GM06990 (cell line): Measurements from ENCODE around the gene PYHIN1.

Experiments
- DNase-seq: peaks from one replicate; pipeline ENCODE4 v3.0.0-alpha.2; 2011; ENCODE audit not compliant: insufficient read length; ENCODE audit errors: extremely low read depth
- H3K27me3 ChIP-seq: replicated peaks from 2 replicates; pipeline ENCODE4 v1.6.0; 2011; ENCODE audit warnings: low read length; ENCODE audit not compliant: control insufficient read depth, insufficient read depth
- H3K36me3 ChIP-seq: 2 replicates; pipeline ENCODE4 v1.5.1; 2011; ENCODE audit warnings: low read length; ENCODE audit not compliant: control insufficient read depth, insufficient read depth
- H3K4me3 ChIP-seq: replicated peaks from 2 replicates; pipeline ENCODE4 v1.5.1; 2011; ENCODE audit warnings: low read depth, mild to moderate bottlenecking, control low read depth, low read length
- TF ChIP-seq, protein P1 (sequence below): IDR thresholded peaks from 2 replicates; pipeline ENCODE4 v1.5.1; 2011; ENCODE audit warnings: low read length, control low read depth, mild to moderate bottlenecking, inconsistent platforms; ENCODE audit not compliant: insufficient read depth, poor library complexity, severe bottlenecking

Gene PYHIN1

DNA sequence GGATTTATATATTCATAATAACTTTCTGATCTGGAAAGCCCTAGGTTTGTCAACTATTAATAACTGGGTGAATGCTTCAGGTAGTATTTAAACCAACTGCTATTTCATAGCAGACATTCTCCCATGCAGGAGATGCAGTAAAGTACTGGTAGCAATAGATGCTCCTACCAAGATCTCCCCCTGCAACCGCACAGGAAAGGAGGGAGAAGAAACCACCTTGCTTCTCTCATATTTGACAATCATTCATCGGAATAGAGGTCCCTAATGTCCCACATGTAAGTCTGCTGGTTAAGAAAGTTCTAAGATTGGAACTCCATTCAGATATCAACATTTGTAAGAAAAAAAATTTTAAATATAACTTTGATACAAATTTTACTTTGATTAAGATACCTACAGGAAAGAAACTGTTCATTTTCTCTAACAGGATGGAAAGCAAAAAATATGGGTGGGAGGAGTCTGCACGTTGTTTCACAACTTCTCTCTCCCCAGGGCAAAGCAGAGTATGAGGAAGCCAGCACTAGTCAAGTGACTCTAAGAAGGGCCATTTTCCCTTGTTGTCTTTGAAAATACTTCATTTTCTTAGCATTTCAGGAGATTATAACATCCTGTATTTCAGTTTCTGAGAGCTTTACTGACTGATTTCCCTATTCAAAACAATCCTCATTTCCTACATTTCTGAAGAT is at the start of gene PYHIN1:
Gene PYHIN1 (plus strand): TSS at position 498 of the 683 bp plus-strand sequence. CDS start 5,359 bp downstream, outside the sequence.
- no peaks in the 10 kb centered on the region for H3K36me3 ChIP-seq
- H3K27me3 ChIP-seq, result no peaks in the 10 kb centered on the region
- TF ChIP-seq, protein P1, sequence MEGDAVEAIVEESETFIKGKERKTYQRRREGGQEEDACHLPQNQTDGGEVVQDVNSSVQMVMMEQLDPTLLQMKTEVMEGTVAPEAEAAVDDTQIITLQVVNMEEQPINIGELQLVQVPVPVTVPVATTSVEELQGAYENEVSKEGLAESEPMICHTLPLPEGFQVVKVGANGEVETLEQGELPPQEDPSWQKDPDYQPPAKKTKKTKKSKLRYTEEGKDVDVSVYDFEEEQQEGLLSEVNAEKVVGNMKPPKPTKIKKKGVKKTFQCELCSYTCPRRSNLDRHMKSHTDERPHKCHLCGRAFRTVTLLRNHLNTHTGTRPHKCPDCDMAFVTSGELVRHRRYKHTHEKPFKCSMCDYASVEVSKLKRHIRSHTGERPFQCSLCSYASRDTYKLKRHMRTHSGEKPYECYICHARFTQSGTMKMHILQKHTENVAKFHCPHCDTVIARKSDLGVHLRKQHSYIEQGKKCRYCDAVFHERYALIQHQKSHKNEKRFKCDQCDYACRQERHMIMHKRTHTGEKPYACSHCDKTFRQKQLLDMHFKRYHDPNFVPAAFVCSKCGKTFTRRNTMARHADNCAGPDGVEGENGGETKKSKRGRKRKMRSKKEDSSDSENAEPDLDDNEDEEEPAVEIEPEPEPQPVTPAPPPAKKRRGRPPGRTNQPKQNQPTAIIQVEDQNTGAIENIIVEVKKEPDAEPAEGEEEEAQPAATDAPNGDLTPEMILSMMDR, result no peak
- DNase-seq, result no peak
- H3K4me3 ChIP-seq, result no peak within 1 kb of the TSS; the same call in 1 of the 2 replicates

DNA sequence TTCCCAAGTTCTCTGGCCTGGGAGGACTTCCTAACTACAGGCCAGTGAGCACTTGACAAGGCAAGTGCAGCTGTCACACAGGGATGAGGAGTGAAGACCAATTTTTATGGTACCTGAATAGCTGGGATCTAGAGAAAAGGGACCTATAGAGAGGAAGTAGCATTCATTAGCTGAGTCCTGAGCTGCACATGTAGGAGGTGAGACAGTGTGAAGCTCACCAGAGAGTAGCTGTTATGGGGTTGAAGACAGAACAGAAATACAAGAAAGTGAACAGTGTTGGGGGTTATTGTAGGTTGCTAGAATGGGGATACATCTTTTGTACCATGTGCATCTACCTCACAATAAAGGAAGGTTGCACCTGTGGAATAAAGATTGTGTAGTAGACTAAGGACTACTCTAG is 37.7 kb upstream of the PYHIN1 start:
- H3K4me3 ChIP-seq, result no peak overlapping the region
- no peaks in the 10 kb centered on the region for H3K36me3 ChIP-seq
- TF ChIP-seq, protein P1, result no peak
- H3K27me3 ChIP-seq, result no peaks in the 10 kb centered on the region
- DNase-seq, result no peak

DNA sequence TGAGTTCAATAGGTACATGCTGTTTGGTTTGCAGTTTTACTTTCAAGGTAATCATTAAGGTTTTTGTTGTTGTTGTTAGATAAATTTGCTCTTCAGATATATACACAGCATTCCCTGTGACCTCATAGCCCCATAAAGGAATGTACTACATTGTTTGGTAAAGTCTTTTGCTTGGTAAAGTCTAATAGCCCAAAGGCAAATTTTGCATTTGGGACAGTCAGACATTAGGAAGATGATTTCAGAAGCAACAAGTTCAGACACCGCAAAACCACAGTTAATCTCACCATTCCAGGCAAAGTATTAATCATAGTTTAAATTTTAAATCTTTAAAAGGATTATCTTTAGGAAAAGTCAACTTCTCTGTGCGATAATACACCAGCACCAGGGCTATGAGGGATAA is 32.6 kb upstream of the PYHIN1 start:
- TF ChIP-seq, protein P1, result no peak
- H3K27me3 ChIP-seq, result no peaks in the 10 kb centered on the region
- no peak for DNase-seq
- H3K4me3 ChIP-seq, result no peak overlapping the region
- no peaks in the 10 kb centered on the region for H3K36me3 ChIP-seq

DNA sequence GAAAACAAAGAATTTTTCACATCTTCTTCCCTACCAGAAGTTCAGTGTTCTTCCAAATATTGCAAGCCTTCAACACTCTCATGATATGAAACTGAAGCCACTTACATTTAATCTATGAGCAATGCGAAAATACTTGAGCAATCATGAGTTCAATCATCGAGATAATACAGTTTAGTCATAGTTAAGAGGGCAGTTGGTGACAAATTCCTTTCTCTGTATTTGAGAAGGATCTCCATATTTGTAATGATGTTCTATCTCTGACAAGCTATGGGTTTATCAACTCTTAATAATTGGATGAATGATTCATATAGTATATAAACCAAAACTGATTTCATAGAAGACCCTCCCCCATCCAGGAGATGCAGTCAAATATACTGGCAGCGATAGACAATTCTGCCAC is 29.7 kb upstream of the PYHIN1 start:
- H3K36me3 ChIP-seq, result no peaks in the 10 kb centered on the region
- TF ChIP-seq, protein P1, result no peak
- H3K4me3 ChIP-seq, result no peak overlapping the region
- no peak for DNase-seq
- H3K27me3 ChIP-seq, result no peaks in the 10 kb centered on the region

DNA sequence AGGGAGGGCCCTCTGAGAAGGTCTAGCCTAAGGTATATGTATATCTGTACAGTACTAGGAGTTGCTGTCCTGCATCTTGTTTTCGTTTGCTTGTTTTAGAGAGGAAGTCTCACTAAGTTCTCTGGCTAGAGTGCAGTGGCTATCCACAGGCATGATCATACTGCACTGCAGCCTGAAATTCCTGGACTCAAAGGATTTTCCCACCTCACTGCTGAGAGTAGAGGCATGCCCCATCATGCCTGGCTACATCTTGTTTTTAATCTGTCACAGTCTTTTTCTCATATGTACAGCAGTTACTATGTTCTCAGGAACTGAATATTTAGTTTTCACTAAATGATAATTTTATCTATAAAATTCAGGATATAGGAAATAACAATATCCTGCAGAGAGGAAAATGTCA is 15.3 kb upstream of the PYHIN1 start:
- H3K4me3 ChIP-seq, result no peak overlapping the region
- no peaks in the 10 kb centered on the region for H3K27me3 ChIP-seq
- DNase-seq, result no peak
- TF ChIP-seq, protein P1, result no peak
- H3K36me3 ChIP-seq, result no peaks in the 10 kb centered on the region

DNA sequence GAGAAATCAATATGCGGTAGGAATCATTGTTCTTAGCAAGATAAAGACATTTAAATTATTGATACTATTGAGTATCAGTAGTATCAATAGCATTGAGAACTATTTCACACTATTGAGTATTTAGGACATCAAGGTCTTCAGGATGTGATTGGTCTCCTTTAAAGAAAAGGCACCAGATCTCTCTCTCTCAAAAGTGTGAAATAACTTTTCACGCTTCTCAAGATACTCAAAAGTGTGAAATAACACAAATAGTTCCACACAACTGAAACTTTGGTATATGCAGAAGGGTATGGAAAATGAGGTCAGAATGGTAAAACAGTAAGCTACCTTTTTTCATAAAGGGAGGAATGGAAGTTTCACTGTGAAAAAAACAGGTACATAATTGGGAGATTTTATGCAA is 6.7 kb upstream of the PYHIN1 start:
- no peak overlapping the region for H3K4me3 ChIP-seq
- H3K27me3 ChIP-seq, result no peaks in the 10 kb centered on the region
- no peaks in the 10 kb centered on the region for H3K36me3 ChIP-seq
- DNase-seq, result no peak
- TF ChIP-seq, protein P1, result no peak
